Suprapubic skin (tissue), 3 donors: Measurements from ENCODE around the gene GAD2.
"Not testable (repeated sequence)": the region's sequence is repeated elsewhere in the genome, so short reads cannot be mapped to it uniquely, and the experiment has no call there.

Experiments used
- EP300 ChIP-seq: sonication (generic); formaldehyde crosslinking; IDR thresholded peaks from one replicate; pipeline ENCODE4 v1.6.1; 2017; ENCODE audit warnings: antibody characterized with exemption
- TF ChIP-seq, protein P1 (sequence below), 2 donors: fragments of 200-600 bp in 1 of 2; fragments of 450-650 bp in 1 of 2; sonication (generic) in 1 of 2; IDR thresholded peaks; one replicate each; pipeline ENCODE4 v1.5.1; 2016 to 2019; ENCODE audit warnings: antibody characterized with exemption in 2 of 2, mild to moderate bottlenecking in 1 of 2, moderate library complexity in 1 of 2

GRCh38 chr10:26348821-26349417 lies 132.3 kb downstream of the GAD2 start:
- TF ChIP-seq, protein P1, sequence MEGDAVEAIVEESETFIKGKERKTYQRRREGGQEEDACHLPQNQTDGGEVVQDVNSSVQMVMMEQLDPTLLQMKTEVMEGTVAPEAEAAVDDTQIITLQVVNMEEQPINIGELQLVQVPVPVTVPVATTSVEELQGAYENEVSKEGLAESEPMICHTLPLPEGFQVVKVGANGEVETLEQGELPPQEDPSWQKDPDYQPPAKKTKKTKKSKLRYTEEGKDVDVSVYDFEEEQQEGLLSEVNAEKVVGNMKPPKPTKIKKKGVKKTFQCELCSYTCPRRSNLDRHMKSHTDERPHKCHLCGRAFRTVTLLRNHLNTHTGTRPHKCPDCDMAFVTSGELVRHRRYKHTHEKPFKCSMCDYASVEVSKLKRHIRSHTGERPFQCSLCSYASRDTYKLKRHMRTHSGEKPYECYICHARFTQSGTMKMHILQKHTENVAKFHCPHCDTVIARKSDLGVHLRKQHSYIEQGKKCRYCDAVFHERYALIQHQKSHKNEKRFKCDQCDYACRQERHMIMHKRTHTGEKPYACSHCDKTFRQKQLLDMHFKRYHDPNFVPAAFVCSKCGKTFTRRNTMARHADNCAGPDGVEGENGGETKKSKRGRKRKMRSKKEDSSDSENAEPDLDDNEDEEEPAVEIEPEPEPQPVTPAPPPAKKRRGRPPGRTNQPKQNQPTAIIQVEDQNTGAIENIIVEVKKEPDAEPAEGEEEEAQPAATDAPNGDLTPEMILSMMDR (IDR thresholded peaks at IDR 0.05): not testable (repeated sequence)
- TF ChIP-seq EP300: not testable (repeated sequence)
